LNCAP (cell line): Measurements from ENCODE around the gene NKAIN4.

Experiments
- TF ChIP-seq, protein P1 (sequence below): fragments of 450-650 bp; IDR thresholded peaks from 2 replicates; pipeline ENCODE4 v1.5.1; 2017; ENCODE audit warnings: mild to moderate bottlenecking

The NKAIN4 gene

DNA sequence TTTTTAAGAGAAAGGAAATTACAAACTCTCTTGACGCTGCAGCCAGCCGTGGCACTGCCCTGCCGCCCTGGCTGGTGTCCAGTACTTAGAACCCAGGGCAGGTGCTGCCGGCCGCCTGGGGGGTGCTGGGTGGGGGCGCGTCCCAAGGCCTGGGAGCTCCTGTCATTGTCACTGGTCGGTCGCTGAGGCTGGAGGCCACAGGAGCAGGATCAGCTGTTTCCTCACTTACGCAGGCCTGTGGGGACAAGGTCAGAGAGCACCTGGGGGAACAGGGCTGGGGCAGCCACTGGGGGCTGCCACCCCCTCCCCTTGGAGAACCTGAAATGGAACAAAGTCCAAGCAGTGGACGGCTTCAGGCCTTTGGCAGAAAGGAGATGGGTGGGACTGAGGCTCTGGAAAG is 13.0 kb downstream of the NKAIN4 start:
- TF ChIP-seq, protein P1, sequence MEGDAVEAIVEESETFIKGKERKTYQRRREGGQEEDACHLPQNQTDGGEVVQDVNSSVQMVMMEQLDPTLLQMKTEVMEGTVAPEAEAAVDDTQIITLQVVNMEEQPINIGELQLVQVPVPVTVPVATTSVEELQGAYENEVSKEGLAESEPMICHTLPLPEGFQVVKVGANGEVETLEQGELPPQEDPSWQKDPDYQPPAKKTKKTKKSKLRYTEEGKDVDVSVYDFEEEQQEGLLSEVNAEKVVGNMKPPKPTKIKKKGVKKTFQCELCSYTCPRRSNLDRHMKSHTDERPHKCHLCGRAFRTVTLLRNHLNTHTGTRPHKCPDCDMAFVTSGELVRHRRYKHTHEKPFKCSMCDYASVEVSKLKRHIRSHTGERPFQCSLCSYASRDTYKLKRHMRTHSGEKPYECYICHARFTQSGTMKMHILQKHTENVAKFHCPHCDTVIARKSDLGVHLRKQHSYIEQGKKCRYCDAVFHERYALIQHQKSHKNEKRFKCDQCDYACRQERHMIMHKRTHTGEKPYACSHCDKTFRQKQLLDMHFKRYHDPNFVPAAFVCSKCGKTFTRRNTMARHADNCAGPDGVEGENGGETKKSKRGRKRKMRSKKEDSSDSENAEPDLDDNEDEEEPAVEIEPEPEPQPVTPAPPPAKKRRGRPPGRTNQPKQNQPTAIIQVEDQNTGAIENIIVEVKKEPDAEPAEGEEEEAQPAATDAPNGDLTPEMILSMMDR = no peak

DNA sequence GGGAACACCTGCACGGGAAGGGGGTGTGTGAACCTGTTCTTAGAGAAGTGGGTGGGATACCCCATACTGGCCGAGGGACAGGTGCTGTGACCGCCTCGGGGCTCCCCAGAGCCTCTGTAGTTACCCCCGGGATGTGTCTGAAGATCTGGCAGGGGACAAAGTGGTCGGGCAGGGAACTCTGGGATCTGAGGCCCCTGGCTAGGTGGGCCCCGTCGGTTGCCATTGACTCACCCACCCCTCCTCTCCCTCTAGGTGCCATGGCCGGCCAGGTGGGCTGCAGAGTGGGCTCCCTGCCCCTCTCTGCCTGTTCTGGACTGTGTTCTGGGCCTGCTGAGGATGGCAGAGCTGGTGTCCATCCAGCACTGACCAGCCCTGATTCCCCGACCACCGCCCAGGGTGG is 14.3 kb downstream of the NKAIN4 start:
- TF ChIP-seq, protein P1 = no peak

DNA sequence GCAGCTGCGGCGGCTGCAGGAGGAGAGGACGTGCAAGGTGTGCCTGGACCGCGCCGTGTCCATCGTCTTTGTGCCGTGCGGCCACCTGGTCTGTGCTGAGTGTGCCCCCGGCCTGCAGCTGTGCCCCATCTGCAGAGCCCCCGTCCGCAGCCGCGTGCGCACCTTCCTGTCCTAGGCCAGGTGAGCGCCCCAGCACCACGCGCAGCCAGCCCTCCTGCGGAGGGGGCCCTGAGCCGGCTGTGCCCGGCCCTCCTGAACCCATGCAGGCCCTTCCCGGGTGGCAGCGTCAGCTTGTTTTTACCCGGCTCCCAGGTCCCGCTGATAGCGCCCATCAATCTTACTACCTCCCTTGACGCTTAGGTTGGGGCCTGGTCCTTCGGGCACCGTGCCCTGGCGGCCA is 14.8 kb downstream of the NKAIN4 start:
- TF ChIP-seq, protein P1 = no peak

DNA sequence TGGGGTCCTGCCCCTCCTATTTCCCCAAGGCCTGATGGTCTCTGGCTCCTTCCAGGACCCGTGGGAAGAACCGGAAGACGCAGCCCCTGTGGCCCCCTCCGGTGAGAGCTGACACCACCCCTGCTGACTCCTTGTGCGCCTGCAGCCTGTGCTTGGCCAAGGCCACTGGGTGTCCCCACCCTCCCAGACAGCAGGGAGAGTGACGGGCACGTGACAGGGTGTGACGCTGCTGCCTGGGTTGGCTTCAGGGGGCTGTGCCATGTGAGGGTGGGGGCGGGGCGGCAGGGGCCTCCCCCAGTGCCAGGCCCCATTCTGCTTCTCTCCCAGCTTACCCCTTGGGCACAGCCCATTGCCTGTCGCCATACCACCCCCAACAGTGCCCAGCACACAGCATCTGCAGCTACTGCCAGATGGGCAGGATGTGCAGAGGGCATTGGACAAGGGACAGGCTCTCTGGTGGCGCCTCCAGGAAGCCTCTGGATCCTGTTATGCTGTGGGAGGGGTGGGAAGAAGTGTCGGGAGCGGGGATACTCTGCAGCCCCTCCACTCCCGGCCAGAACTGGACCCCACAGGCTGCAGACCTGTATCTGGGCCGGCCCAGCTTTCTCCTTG is 15.6 kb downstream of the NKAIN4 start:
- TF ChIP-seq, protein P1 = no peak

DNA sequence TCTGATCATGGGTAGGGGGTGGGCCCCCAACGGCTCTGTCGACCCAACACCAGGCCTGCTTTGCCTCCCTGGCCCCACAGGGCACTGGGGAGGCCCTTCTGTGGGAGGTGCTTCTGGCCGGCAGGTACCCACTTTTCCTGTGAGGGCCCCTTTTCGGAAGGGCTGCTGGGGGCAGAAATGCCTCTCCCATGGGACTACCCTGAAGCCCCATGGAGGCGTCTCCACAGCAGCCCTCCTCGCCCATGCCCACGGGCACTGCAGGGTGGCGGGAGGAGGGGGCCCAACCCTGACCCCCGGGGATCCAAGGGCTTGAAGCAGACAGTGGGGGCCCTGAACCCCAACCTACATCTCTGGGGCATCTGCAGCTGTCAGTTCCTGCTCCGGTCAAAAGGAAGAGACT is 16.2 kb downstream of the NKAIN4 start:
- TF ChIP-seq, protein P1 = no peak

DNA sequence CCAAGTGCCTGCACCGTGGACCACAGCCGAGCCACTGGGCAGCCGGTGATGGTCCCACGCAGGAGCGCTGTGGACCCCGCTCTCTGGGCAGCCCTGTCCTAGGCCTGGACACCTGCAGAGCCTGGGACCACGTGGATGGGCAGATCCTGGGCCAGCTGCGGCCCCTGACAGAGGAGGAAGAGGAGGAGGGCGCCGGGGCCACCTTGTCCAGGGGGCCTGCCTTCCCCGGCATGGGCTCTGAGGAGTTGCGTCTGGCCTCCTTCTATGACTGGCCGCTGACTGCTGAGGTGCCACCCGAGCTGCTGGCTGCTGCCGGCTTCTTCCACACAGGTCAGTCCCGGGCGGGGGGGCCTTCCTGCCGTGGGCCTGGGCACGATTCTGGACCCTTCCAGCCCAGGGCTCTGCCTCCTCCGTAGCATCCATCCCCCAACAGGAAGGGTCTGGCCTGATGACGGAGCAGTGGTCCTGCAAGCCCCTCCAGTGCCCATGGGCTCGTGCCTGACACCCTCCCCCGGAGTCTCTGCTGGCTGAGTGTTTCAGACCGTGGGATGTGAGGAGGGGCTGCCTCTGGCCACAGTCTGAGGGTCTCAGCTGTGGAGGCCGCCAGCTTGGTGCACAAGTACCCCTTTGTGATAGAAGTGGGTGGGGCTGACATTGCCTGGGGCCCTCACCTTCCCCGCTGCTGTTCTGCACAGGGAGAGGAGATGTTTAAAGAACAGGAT is 18.0 kb downstream of the NKAIN4 start:
- TF ChIP-seq, protein P1 = no peak

DNA sequence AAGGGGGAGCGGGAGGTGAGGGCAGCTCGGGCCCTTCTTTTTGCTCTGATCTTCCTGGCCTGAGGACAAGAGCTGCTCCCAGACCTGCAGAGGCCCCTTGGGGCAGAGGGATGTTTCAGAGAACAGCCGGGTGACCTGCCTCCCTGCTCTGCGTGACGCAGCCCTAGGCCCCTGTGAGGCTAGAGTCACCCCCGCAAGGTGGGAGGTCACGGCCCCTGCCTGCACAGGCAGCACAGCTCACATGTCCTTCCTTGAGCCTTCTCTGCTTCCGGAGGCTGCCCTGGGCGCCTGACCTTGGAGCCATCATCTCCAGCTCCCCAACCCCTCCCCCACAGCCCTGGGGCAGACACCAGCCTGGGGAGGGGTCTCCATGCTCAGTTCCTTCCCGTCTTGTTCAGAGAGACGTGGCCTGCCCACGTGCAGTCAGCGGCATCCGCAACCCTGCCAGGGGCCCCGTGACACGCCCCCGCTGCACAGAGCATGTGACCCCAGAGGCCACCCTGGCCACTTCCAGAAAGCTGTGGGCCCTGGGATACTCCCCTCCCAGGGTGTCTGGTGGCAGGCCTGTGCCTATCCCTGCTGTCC is 18.8 kb downstream of the NKAIN4 start, which contains the start of gene BIRC7:
Gene BIRC7 (plus strand): TSS at position 507 of the 585 bp plus-strand sequence. CDS start 192 bp downstream, outside the sequence.
- TF ChIP-seq, protein P1 = no peak
